Spinal cord (tissue), 10 donors: ENCODE data around the gene SSNA1. TPM values are rescaled to one million over a fixed set of nuclear protein-coding genes. Genes with fewer than 3 reads are reported as not detected.

Experiments
- DNase-seq, 6 donors: peaks; one replicate each; pipeline versions ENCODE4 v3.0.0 to v3.0.0-alpha.2; 2013 to 2015; ENCODE audit warnings: low spot score in 6 of 6, low read depth in 4 of 6
- H3K27ac ChIP-seq: one replicate; pipeline ENCODE4 v1.5.1; 2013; ENCODE audit warnings: low read depth, low read length, control low read depth
- H3K27me3 ChIP-seq: one replicate; pipeline ENCODE4 v1.6.1; 2013; ENCODE audit warnings: low read length; ENCODE audit not compliant: control insufficient read depth, insufficient read depth
- H3K36me3 ChIP-seq: one replicate; pipeline ENCODE4 v1.6.1; 2013; ENCODE audit warnings: low read length; ENCODE audit not compliant: control insufficient read depth, insufficient read depth
- H3K4me1 ChIP-seq: one replicate; pipeline ENCODE4 v1.6.1; 2013; ENCODE audit warnings: low read length; ENCODE audit not compliant: control insufficient read depth, insufficient read depth
- H3K4me3 ChIP-seq: one replicate; pipeline ENCODE4 v1.5.1; 2013; ENCODE audit warnings: low read depth, low read length, control low read depth
- H3K9me3 ChIP-seq: one replicate; pipeline ENCODE4 v1.6.1; 2013; ENCODE audit warnings: low read length; ENCODE audit not compliant: control insufficient read depth, insufficient read depth
- WGBS: methylation state at CpG from one replicate; pipeline ENCODE4 v1.1.5; 2013; ENCODE audit warnings: missing lambda C conversion rate; ENCODE audit not compliant: insufficient coverage; 5-methylcytosine and 5-hydroxymethylcytosine counted together
- polyA plus RNA-seq, 2 donors: library from polyadenylated mRNA; unstranded; fragments of 120-200 nt; gene quantifications; one replicate each; pipeline ENCODE4 v1.2.1, GENCODE V29; 2013; ENCODE audit not compliant: insufficient read length in 2 of 2
- total RNA-seq, 2 donors: library from RNA; depleted of rRNA in 1 of 2; stranded (reverse); fragments of 120-200 nt in 1 of 2; fragments of >200 nt in 1 of 2; gene quantifications; one replicate each; pipeline versions ENCODE4 v1.2.3 to v1.2.4, GENCODE V29; 2013 to 2014
- donor health status: healthy.

SSNA1 gene
- total and polyA plus RNA-seq, 4 donors, result 28.1 to 66.9 (median 58.8) TPM

DNA sequence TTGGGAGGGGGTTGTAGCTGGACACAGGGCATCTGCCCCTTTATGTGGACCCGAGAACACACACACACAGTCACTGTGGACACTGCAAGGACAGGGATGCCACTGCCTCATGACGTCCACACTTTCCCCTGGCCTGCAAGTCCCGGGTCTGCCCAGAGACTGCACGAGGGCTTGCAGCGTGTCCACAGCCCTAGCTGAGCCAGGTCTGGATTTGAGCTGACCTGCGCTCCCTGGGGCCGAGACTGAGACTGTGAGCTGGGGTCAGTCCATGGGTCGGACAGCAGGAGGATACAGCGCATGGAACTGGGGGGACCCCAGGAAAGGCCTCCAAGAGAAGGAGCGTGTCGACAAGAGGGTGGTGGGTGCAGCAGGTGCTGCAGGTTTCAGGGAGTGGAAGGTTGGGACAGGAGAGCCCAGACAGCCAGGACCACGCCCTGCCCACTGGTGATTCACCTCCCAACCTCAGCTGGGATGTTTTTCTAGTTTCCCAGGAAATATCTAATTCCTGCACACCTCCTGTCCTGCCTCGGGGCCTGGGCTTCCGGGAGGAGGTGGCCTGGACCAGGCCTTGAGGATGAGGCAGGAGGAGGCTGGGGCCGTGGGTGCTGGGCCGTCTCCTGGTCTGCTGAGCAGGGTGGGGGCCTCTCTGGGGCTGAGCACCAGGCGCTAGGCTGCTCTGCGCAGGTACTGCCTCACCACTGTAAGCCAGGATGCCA is 38.0 kb downstream of the SSNA1 start:
- no peaks in the 10 kb centered on the region for H3K27me3 ChIP-seq
- peaks cover 30% of the 10 kb centered on the region for H3K4me1 ChIP-seq

GRCh38 chr9:137227054-137227852 is 38.8 kb downstream of the SSNA1 start, which contains the start of gene RNF224:
TSS of gene RNF224 (plus strand) at chr9:137227502. CDS start at chr9:137228336, 834 bp downstream.
- DNase-seq, result peak in 3 of 6 donors; percentile 45 to 87 (median 83)
- Histone ChIP-seq H3K36me3 (peaks cover 2% of the 10 kb centered on the region), H3K27me3 (no peaks in the 10 kb centered on the region), H3K27ac (no peak within 1 kb of the TSS), H3K4me3 (no peak within 1 kb of the TSS), H3K4me1 (peaks cover 26% of the 10 kb centered on the region), H3K9me3 (no peaks in the 10 kb centered on the region)
- WGBS, result 46% methylated on average over 25 of the region's 25 CpGs

More for the DNA sequence above, 38.0 kb downstream of the SSNA1 start:
- Histone ChIP-seq H3K4me3 (no peak overlapping the region), H3K9me3 (no peaks in the 10 kb centered on the region), H3K36me3 (no peaks in the 10 kb centered on the region), H3K27ac (no peak overlapping the region)
- DNase-seq, result no peak
- 80% methylated on average over 16 of the region's 18 CpGs for WGBS

DNA sequence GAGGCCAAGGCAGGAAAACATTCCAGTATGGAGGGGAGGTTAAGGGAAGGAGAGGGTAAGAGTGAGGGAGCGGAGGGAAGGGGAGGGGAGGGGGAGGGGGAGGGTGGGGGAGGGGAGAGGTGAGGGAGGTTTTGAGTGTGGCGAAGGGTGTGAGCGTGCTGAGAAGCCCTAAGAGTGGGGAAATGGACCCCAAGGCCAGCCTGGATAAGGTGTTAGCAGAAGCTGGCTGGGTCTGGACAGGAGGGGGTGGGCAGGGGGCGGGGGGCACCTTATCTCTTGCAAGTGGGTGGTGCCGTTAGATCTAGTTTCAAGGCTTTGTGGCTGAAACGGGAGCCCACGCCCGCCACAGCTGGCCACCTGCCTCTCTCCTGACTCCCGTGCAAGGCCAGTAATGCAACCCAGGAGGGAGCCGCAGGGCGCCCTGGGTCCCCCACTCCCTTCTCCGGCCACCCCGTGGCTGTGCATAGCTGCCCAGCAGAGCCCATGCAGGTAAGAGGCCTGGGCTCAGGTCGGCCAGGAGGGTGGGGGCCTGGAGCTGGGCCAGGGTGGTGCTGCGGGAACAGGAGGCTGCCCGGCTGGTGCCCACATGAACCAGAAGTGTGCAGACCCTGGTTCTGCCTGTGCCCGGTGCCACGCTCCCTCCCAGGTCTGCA is 39.5 kb downstream of the SSNA1 start:
- peaks cover 19% of the 10 kb centered on the region for H3K4me1 ChIP-seq
- H3K27me3 ChIP-seq, result no peaks in the 10 kb centered on the region
- peaks cover 4% of the 10 kb centered on the region for H3K36me3 ChIP-seq
- no peaks in the 10 kb centered on the region for H3K9me3 ChIP-seq
- no peak overlapping the region for H3K27ac ChIP-seq
- H3K4me3 ChIP-seq, result no peak overlapping the region
- 57% methylated on average over 16 of the region's 18 CpGs for WGBS
- no peak for DNase-seq

- H3K27me3 ChIP-seq, result no peaks in the 10 kb centered on the region
- no peak for DNase-seq
- no peaks in the 10 kb centered on the region for H3K9me3 ChIP-seq
- 78% methylated on average over 29 of the region's 29 CpGs for WGBS
- H3K27ac ChIP-seq, result no peak overlapping the region
- H3K36me3 ChIP-seq, result peaks cover 4% of the 10 kb centered on the region
- no peak overlapping the region for H3K4me3 ChIP-seq
- peaks cover 17% of the 10 kb centered on the region for H3K4me1 ChIP-seq
These were observed 40.1 kb downstream of the SSNA1 start for GRCh38 chr9:137228506-137228967.

GRCh38 chr9:137228968-137229896 is 40.8 kb downstream of the SSNA1 start:
- Histone ChIP-seq H3K4me3 (no peak overlapping the region), H3K4me1 (peaks cover 10% of the 10 kb centered on the region), H3K27me3 (no peaks in the 10 kb centered on the region), H3K9me3 (no peaks in the 10 kb centered on the region), H3K36me3 (peaks cover 4% of the 10 kb centered on the region), H3K27ac (no peak overlapping the region)
- DNase-seq, result no peak
- 69% methylated on average over 27 of the region's 27 CpGs for WGBS

GRCh38 chr9:137229903-137230704 is 41.6 kb downstream of the SSNA1 start:
- Histone ChIP-seq H3K36me3 (peaks cover 9% of the 10 kb centered on the region), H3K9me3 (no peaks in the 10 kb centered on the region), H3K4me1 (peaks cover 8% of the 10 kb centered on the region), H3K27me3 (no peaks in the 10 kb centered on the region), H3K4me3 (no peak overlapping the region), H3K27ac (no peak overlapping the region)
- no peak for DNase-seq
- WGBS, result 57% methylated on average over 27 of the region's 31 CpGs

- H3K9me3 ChIP-seq, result no peaks in the 10 kb centered on the region
- WGBS, result 79% methylated on average over 14 of the region's 14 CpGs
- no peak within 1 kb of the TSS for H3K4me3 ChIP-seq
- peaks cover 15% of the 10 kb centered on the region for H3K4me1 ChIP-seq
- no peak for DNase-seq
- H3K27me3 ChIP-seq, result no peaks in the 10 kb centered on the region
- no peak within 1 kb of the TSS for H3K27ac ChIP-seq
- H3K36me3 ChIP-seq, result peaks cover 16% of the 10 kb centered on the region
These were observed 42.4 kb downstream of the SSNA1 start, which contains the start of gene SLC34A3 for GRCh38 chr9:137230705-137231371. TSS of gene SLC34A3 (plus strand) at chr9:137230901. CDS start at chr9:137231703, 802 bp downstream.

DNA sequence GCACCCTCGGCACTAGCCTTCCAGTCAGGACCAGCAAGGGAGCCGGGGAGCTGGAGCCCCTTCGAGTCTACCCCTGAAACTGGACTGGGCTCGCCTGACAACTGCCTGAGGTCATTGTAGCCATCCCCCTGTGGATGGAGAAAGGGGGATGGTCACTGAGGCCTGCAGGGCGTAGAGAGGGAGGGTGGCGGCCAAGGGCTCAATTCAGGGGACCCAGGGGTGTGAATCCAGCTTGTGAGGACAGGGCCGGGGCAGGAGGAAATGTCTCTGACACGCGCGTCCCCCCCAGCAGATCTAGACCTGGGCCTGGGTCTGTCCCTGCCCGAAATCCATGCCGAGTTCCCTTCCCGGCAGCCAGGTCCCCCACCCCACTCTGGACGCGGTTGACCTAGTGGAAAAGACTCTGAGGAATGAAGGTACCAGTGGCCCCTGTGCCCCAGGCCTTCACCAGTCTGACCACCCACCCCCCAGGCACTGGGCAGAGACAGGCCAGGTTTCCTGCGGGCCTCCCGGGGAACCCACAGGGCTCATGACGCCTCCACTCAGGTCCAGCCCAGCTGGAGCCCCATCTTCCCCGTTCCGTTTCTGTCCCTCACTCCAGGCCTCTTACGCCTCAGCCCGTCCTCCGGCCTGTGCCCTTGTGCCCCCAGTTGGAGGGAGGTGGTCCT is 43.0 kb downstream of the SSNA1 start:
- Histone ChIP-seq H3K36me3 (peaks cover 21% of the 10 kb centered on the region), H3K27ac (no peak overlapping the region), H3K9me3 (no peaks in the 10 kb centered on the region), H3K4me1 (peaks cover 21% of the 10 kb centered on the region), H3K4me3 (no peak overlapping the region), H3K27me3 (no peaks in the 10 kb centered on the region)
- WGBS, result 93% methylated on average over 15 of the region's 23 CpGs
- DNase-seq, result no peak
